ENCODE measurements around the gene AMDHD2.

DNA sequence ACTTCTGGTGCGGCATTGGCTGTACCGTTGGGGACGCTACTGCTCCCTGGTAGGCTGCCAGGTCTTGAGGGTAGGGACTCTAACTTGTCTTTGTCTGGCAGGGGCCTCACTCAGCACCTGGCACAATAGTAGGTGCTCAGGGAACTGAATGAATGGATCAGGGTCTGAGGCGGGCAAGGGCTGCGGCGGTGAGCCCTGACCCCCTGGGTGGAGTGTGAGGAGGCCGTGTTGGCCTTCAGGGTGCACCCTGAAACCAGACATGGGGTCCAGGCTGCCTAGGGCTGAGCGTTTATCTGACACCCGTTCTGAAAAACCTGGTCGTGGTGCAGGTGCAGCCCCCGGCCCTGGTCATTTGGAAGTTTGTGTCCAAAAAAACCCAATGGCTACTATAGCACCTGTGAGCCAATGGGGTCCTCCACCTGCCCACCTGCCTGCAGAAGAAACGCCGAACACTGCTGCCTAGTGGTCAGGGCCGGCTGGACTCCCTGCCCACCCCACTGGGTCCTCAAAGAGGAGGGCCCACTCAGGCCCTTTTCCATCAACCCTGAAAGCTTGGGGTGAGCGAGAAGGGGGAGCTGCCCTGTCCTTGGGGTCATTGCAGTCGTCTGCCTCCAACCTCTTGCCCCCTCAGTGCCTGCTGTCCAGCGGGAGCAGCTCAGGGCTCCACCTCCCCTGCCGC lies 11.3 kb upstream of the AMDHD2 start:
- TF ChIP-seq POLR2A (IDR thresholded peaks at IDR 0.05) (no peak), EP300 (IDR thresholded peaks at IDR 0.05) (no peak)

Data from ovary (tissue), 1 donor.